ENCODE data around the gene CDYL2.

- TF ChIP-seq CTCF (IDR thresholded peaks at IDR 0.05) (no peak), POLR2AphosphoS5 (IDR thresholded peaks at IDR 0.05) (no peak)
Measured at GRCh38 chr16:80587071-80587470, 217.3 kb downstream of the CDYL2 start.

Measured in stomach (tissue), 4 donors.